ENCODE measurements around the gene PCNT. TPM values are rescaled to one million over a fixed set of nuclear protein-coding genes. Genes with fewer than 3 reads are reported as not detected.

The PCNT gene
- total and polyA plus RNA-seq, 9 of the 15 experiments (the other 6 are each of a cell fraction or from before 2014, with no cell fraction given), result 9.1 to 53.5 (median 31.3) TPM

GRCh38 chr21:46429754-46430681, 106.1 kb downstream of the PCNT start:
- Histone ChIP-seq H3K4me1 (replicated peaks in 1 of 2; ENCODE audit: control insufficient read depth in 2 of 2, insufficient read depth in 2 of 2, low read length in 2 of 2) (peaks cover 0 to 4% of the 10 kb centered on the region in 2 experiments; a peak in 1 of 5 replicates), H3K9ac (ENCODE audit: insufficient read depth in 1 of 2, low read depth in 2 of 2, low read length in 2 of 2) (no peak overlapping the region), H3K9me3 (replicated peaks; ENCODE audit: control insufficient read depth, insufficient read depth, low read depth, low read length) (no peaks in the 10 kb centered on the region), H3K36me3 (ENCODE audit: control insufficient read depth, insufficient read depth, low read length) (peaks cover 70% of the 10 kb centered on the region), H3K27me3 (ENCODE audit: control insufficient read depth in 2 of 2, insufficient read depth in 2 of 2, low read length in 2 of 2) (no peaks in the 10 kb centered on the region), H3K9me1 (ENCODE audit: control insufficient read depth, insufficient read depth, low read length) (no peaks in the 10 kb centered on the region), H4K20me1 (replicated peaks; ENCODE audit: control insufficient read depth, insufficient read depth, low read length) (no peaks in the 10 kb centered on the region), H3K4me2 (ENCODE audit: insufficient read depth, low read length) (no peak overlapping the region), H3K27ac (ENCODE audit: extremely low read depth, low read depth, low read length) (no peak overlapping the region), H3K4me3 (no peak overlapping the region), H3K79me2 (ENCODE audit: control insufficient read depth, insufficient read depth, low read length) (no peaks in the 10 kb centered on the region), H2AFZ (ENCODE audit: low read depth, low read length) (no peak overlapping the region)
- intact Hi-C loops (cut with micrococcal nuclease) (no loop called here), in situ Hi-C loops (cut with MboI) (no loop called here)
- WGBS (ENCODE audit: insufficient coverage, low coverage, missing lambda C conversion rate), result 90% methylated on average over 31 of the region's 31 CpGs
- FAIRE-seq (no peak), DNase-seq (ENCODE audit: extremely low read depth in 1 of 4, low spot score in 3 of 4) (no peak), ATAC-seq (no peak)
- CTCF ChIA-PET (ENCODE audit: low intra/inter-chr PET ratio), result no interaction called here
- POLR2A ChIA-PET, result interaction anchor here (0.7 kb wide), 1 partner anchor 9 kb away, joined by 3 read pairs; no protein-coding TSS in a partner anchor
- peak; percentile 15 for TF ChIP-seq RBM22 (IDR thresholded peaks at IDR 0.05; ENCODE audit: low read depth, low read length, poor library complexity, severe bottlenecking)
- no peak for TF ChIP-seq HDAC1 (IDR thresholded peaks at IDR 0.05)
- TF ChIP-seq POLR2G (IDR thresholded peaks at IDR 0.05; ENCODE audit: low read depth, low read length), result peak; percentile 41
- no TSS peak for BruUV-seq (replicated peaks)

DNA sequence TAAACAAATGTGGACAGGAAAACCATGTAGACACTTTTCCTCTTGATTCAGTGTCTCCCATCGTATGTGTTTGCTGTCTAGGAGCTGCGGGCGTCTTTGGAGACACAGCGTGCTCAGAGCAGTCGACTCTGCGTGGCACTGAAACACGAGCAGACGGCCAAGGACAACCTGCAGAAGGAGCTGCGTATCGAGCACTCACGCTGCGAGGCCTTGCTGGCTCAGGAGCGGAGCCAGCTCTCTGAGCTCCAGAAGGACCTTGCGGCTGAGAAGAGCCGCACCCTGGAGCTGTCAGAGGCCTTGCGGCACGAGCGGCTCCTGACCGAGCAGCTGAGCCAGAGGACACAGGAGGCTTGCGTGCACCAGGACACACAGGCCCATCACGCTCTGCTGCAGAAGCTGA, 107.5 kb downstream of the PCNT start:
- ChIA-PET POLR2A (interaction anchor here (0.6 to 0.8 kb wide), 4 partner anchors 10 to 322 kb away, joined by 3 read pairs; no protein-coding TSS in a partner anchor), CTCF (ENCODE audit: low intra/inter-chr PET ratio) (no interaction called here)
- Histone ChIP-seq H3K9me3 (replicated peaks; ENCODE audit: control insufficient read depth, insufficient read depth, low read depth, low read length) (no peaks in the 10 kb centered on the region), H3K9ac (ENCODE audit: insufficient read depth in 1 of 2, low read depth in 2 of 2, low read length in 2 of 2) (peak overlapping the region in 1 of 2 experiments; percentile 1; a peak in 1 of 4 replicates), H2AFZ (ENCODE audit: low read depth, low read length) (no peak overlapping the region), H4K20me1 (replicated peaks; ENCODE audit: control insufficient read depth, insufficient read depth, low read length) (no peaks in the 10 kb centered on the region), H3K27me3 (ENCODE audit: control insufficient read depth in 2 of 2, insufficient read depth in 2 of 2, low read length in 2 of 2) (no peaks in the 10 kb centered on the region), H3K27ac (ENCODE audit: extremely low read depth, low read depth, low read length) (no peak overlapping the region), H3K4me2 (ENCODE audit: insufficient read depth, low read length) (no peak overlapping the region), H3K9me1 (ENCODE audit: control insufficient read depth, insufficient read depth, low read length) (no peaks in the 10 kb centered on the region), H3K4me3 (no peak overlapping the region), H3K79me2 (ENCODE audit: control insufficient read depth, insufficient read depth, low read length) (no peaks in the 10 kb centered on the region), H3K36me3 (ENCODE audit: control insufficient read depth, insufficient read depth, low read length) (peaks cover 72% of the 10 kb centered on the region), H3K4me1 (replicated peaks in 1 of 2; ENCODE audit: control insufficient read depth in 2 of 2, insufficient read depth in 2 of 2, low read length in 2 of 2) (peaks cover 0 to 4% of the 10 kb centered on the region in 2 experiments; a peak in 1 of 5 replicates)
- BruUV-seq (replicated peaks), result no TSS peak
- intact Hi-C loops (cut with micrococcal nuclease), result no loop called here
- in situ Hi-C loops (cut with MboI), result no loop called here
- no peak for ATAC-seq
- DNase-seq (ENCODE audit: extremely low read depth in 1 of 4, low spot score in 3 of 4), result no peak
- FAIRE-seq, result no peak
- 94% methylated on average over 19 of the region's 21 CpGs for WGBS (ENCODE audit: insufficient coverage, low coverage, missing lambda C conversion rate)
- no peak for TF ChIP-seq UBTF (IDR thresholded peaks at IDR 0.05; ENCODE audit: borderline replicate concordance in 1 of 2, low read depth in 2 of 2, low read length in 2 of 2)
- TF ChIP-seq, protein P1, sequence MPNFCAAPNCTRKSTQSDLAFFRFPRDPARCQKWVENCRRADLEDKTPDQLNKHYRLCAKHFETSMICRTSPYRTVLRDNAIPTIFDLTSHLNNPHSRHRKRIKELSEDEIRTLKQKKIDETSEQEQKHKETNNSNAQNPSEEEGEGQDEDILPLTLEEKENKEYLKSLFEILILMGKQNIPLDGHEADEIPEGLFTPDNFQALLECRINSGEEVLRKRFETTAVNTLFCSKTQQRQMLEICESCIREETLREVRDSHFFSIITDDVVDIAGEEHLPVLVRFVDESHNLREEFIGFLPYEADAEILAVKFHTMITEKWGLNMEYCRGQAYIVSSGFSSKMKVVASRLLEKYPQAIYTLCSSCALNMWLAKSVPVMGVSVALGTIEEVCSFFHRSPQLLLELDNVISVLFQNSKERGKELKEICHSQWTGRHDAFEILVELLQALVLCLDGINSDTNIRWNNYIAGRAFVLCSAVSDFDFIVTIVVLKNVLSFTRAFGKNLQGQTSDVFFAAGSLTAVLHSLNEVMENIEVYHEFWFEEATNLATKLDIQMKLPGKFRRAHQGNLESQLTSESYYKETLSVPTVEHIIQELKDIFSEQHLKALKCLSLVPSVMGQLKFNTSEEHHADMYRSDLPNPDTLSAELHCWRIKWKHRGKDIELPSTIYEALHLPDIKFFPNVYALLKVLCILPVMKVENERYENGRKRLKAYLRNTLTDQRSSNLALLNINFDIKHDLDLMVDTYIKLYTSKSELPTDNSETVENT (CRISPR knock-in tag; IDR thresholded peaks at IDR 0.05), result 0 out of 2 replicates have a peak, but pooled peaks have one; percentile 6
- peak; percentile 36 for TF ChIP-seq RBM22 (IDR thresholded peaks at IDR 0.05; ENCODE audit: low read depth, low read length, poor library complexity, severe bottlenecking)
- no peak for TF ChIP-seq EZH2 (IDR thresholded peaks at IDR 0.05; ENCODE audit: borderline replicate concordance, low read depth, low read length)
